ENCODE data around the gene FUZ. TPM values are rescaled to one million over a fixed set of nuclear protein-coding genes. Genes with fewer than 3 reads are reported as not detected.

The FUZ gene
- total and polyA plus RNA-seq, 5 donors = 13.2 to 25.8 (median 17.2) TPM

DNA sequence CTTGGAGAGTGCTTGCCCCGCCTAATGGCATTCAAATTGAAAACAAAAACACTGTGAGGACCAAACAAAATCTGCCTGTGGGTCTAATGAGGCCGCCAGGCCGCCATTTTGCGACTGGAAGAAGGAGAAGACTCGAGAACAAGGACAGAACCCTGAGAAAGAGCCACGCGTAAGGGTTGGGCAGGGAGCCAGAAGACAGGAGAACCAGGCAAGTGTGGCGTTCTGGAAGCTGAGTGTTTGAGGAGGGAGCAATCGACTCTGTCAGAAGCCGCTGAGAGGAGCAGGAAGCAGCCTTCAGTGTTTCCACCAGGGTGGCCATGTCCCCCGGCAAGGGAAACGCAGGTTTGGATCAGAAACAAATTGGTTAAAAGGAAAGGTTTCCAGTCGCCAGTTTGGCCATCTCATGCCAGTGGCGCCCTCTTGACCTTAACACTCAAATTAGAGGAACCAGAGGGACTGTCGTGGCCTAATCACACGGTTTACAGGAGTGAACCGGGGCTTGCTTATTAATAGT lies 27.7 kb upstream of the FUZ start:
- no peak overlapping the region for H3K27ac ChIP-seq (ENCODE audit: low read length)

DNA sequence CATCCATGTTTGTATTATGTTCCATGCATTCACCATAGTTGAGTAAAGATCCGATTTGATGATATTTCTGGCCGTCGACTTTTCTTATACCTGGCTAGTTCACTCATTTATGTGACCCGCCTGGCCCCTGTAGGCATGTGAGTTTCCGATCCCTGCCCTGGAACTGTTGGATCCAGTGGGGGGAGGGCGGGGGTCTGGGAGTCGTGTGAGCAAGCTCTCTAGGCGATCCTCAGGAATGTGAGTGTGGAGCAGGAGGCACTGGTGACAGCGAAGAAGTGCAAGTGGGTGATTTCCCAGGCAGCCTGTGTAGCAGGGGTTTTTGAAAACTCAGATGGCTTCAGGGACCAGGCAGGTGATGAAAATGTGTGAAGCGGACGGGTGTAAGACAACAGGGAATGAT lies 27.2 kb upstream of the FUZ start:
- WGBS = 82% methylated on average over 11 of the region's 11 CpGs
- intact Hi-C loops (cut with DNase I) = no loop called here

More for the DNA sequence above, 27.7 kb upstream of the FUZ start:
- no peaks in the 10 kb centered on the region for H3K4me1 ChIP-seq (ENCODE audit: control insufficient read depth, insufficient read depth, low read length)
- H3K27me3 ChIP-seq (ENCODE audit: control insufficient read depth, insufficient read depth) = no peaks in the 10 kb centered on the region
- ATAC-seq (no peak), DNase-seq (no peak)
- H3K4me3 ChIP-seq (ENCODE audit: low read length) = no peak overlapping the region
- WGBS = 75% methylated on average over 17 of the region's 17 CpGs
- intact Hi-C loops (cut with DNase I) = no loop called here
- H3K9me3 ChIP-seq (ENCODE audit: control insufficient read depth, low read length) = no peaks in the 10 kb centered on the region

DNA sequence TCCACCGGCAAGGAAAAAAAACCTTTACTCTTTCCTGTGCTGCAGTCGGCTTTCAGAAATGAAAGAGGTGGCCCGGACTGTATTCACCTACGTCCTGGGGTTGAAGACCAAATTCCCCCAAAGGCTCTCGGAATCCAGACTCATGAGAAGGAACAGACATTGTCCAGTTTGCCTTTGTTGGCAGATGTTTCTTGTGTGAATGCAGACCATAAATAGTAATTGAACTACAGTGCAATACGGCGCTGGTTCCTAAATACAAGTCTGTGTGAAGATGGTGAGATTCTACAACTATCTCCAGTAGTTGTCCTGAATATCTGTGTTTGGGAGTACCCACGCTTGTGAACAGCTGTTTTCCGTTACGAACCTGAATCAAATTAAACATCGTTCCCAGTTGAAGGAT lies 26.6 kb upstream of the FUZ start:
- Histone ChIP-seq H3K27ac (ENCODE audit: low read length) (no peak overlapping the region), H3K9me3 (ENCODE audit: control insufficient read depth, low read length) (no peaks in the 10 kb centered on the region), H3K4me1 (ENCODE audit: control insufficient read depth, insufficient read depth, low read length) (no peaks in the 10 kb centered on the region), H3K4me3 (ENCODE audit: low read length) (no peak overlapping the region), H3K27me3 (ENCODE audit: control insufficient read depth, insufficient read depth) (no peaks in the 10 kb centered on the region)
- 90% methylated on average over 11 of the region's 11 CpGs for WGBS
- DNase-seq = no peak
- intact Hi-C loops (cut with DNase I) = no loop called here
- no peak for ATAC-seq

More for the DNA sequence above, 27.2 kb upstream of the FUZ start:
- Histone ChIP-seq H3K9me3 (ENCODE audit: control insufficient read depth, low read length) (no peaks in the 10 kb centered on the region), H3K4me1 (ENCODE audit: control insufficient read depth, insufficient read depth, low read length) (no peaks in the 10 kb centered on the region), H3K27me3 (ENCODE audit: control insufficient read depth, insufficient read depth) (no peaks in the 10 kb centered on the region), H3K4me3 (ENCODE audit: low read length) (no peak overlapping the region), H3K27ac (ENCODE audit: low read length) (no peak overlapping the region)
- DNase-seq = no peak
- no peak for ATAC-seq

DNA sequence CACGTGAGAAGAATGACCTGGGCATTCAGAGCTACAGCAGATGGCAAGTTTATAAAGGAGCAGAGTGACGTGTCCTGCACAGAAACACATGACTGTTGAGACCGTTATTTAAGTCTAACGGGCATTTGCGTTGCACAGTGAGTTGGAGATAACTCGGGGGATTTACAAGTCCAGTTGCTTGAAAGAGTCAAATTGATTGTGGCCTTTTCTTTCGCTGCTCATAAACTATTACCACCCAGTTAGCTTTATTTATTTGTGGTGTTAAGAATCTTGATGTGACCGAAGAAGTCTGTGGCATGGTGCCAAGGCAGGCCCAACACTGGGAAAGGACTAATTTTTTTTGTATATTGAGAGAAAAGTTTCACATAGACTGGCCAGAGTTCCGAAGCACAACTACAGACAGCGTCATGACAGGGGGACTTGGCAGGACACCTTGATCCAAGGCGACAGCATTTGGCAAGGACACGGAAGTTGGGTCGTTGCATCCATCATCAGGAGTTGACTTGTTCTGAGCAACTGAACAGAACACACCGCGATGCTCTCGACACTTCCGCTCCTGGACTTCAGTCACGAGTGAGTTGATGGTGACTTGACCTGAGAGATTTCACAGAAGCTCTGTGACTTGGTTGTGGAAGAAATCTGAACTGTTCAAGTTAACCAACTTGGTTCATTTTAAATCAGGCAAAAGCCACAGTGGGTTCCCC lies 25.9 kb upstream of the FUZ start:
- WGBS = 74% methylated on average over 18 of the region's 18 CpGs

DNA sequence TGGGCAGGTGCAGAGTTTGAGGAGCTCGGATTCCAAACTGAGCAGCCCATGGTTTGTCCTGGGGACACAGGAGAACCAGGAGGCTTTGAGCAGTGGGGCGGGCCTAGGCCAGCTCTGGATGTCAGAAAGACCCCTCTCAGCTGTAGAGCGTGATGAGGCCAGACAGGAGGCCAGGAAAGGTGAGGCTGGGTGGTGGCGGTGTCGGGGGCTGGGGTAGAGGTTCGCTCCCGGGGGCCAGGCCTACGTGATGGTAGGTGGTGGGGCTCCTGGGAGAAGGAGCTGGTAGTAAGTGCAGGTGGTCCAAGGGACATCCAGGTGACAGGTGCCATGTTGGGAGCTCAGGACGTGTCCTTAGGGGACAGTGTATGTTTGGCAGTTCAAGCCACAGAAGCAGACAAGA lies 24.3 kb upstream of the FUZ start:
- WGBS = 97% methylated on average over 9 of the region's 9 CpGs
- intact Hi-C loops (cut with DNase I) = no loop called here
- Histone ChIP-seq H3K27me3 (ENCODE audit: control insufficient read depth, insufficient read depth) (no peaks in the 10 kb centered on the region), H3K27ac (ENCODE audit: low read length) (no peak overlapping the region), H3K4me3 (ENCODE audit: low read length) (no peak overlapping the region), H3K4me1 (ENCODE audit: control insufficient read depth, insufficient read depth, low read length) (no peaks in the 10 kb centered on the region), H3K9me3 (ENCODE audit: control insufficient read depth, low read length) (no peaks in the 10 kb centered on the region)
- ATAC-seq = no peak
- peak in 1 of 3 donors; percentile 28 for DNase-seq

More for the DNA sequence above, 25.9 kb upstream of the FUZ start:
- DNase-seq (peak in 1 of 3 donors; percentile 2), ATAC-seq (no peak)
- peak overlapping the region; percentile 18 for H3K27ac ChIP-seq (ENCODE audit: low read length)
- H3K27me3 ChIP-seq (ENCODE audit: control insufficient read depth, insufficient read depth) = no peaks in the 10 kb centered on the region
- no peaks in the 10 kb centered on the region for H3K4me1 ChIP-seq (ENCODE audit: control insufficient read depth, insufficient read depth, low read length)
- no peaks in the 10 kb centered on the region for H3K9me3 ChIP-seq (ENCODE audit: control insufficient read depth, low read length)
- intact Hi-C loops (cut with DNase I) = no loop called here
- no peak overlapping the region for H3K4me3 ChIP-seq (ENCODE audit: low read length)

DNA sequence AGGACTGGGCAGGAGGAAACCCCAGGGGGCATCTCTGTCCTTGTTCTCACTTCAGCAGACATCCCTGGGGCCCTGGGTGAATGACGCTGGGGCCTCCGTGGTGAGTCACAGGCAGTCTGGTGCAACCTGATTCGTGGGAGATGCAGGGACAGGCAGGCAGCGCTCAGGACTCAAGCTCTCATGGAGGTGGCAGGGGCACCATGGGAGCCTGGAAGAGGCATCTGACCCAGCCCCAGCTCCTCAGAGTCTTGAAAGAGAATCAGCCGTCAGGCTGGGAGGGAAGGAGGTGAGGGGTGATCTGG lies 23.9 kb upstream of the FUZ start:
- no peaks in the 10 kb centered on the region for H3K9me3 ChIP-seq (ENCODE audit: control insufficient read depth, low read length)
- no peaks in the 10 kb centered on the region for H3K4me1 ChIP-seq (ENCODE audit: control insufficient read depth, insufficient read depth, low read length)
- no peak overlapping the region for H3K4me3 ChIP-seq (ENCODE audit: low read length)
- intact Hi-C loops (cut with DNase I) = no loop called here
- H3K27me3 ChIP-seq (ENCODE audit: control insufficient read depth, insufficient read depth) = no peaks in the 10 kb centered on the region
- H3K27ac ChIP-seq (ENCODE audit: low read length) = no peak overlapping the region
- DNase-seq (no peak), ATAC-seq (no peak)
- whole genome bisulfite sequencing = 90% methylated on average over 5 of the region's 5 CpGs

DNA sequence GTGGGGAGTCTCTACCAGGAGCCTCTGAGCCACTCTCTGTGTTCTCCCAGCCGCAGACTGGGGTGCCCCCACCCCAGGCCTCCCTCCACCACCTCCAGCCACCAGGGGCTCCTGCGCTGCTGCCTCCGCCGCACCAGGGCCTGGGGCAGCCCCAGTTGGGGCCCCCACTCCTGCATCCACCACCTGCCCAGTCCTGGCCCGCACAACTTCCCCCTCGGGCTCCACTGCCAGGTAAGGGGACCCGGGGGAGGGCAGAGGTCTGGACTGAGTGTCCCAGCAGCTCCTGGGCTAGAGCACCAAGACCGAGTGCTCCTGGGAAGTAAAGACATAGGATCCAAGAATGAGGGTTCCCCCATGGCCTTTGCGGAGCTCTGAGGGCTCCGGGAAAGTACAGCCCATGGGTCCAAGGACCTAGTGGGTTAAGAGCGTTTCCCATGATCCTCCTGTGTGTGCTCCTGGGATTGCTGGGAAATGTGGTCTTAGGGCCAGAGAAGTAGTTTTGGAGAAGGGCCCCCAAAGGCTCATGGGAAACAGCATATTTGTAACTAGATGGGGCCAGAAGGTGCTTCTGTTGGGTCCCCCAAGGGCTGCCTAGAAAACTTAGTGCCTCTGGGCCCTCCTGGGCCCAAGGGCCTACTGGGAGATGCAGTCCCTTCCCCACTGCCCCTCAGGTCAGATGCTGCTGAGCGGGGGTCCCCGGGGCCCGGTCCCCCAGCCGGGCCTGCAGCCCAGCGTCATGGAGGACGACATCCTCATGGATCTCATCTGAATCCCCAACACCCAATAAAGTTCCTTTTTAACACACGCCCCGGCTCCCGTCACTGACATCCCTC lies 23.3 kb upstream of the FUZ start:
- intact Hi-C loops (cut with DNase I) = no loop called here
- Histone ChIP-seq H3K9me3 (ENCODE audit: control insufficient read depth, low read length) (no peaks in the 10 kb centered on the region), H3K27ac (ENCODE audit: low read length) (no peak overlapping the region), H3K27me3 (ENCODE audit: control insufficient read depth, insufficient read depth) (no peaks in the 10 kb centered on the region), H3K4me1 (ENCODE audit: control insufficient read depth, insufficient read depth, low read length) (no peaks in the 10 kb centered on the region), H3K4me3 (ENCODE audit: low read length) (no peak overlapping the region)
- ATAC-seq (no peak), DNase-seq (peak in 1 of 3 donors; percentile 56)
- WGBS = 94% methylated on average over 20 of the region's 20 CpGs

DNA sequence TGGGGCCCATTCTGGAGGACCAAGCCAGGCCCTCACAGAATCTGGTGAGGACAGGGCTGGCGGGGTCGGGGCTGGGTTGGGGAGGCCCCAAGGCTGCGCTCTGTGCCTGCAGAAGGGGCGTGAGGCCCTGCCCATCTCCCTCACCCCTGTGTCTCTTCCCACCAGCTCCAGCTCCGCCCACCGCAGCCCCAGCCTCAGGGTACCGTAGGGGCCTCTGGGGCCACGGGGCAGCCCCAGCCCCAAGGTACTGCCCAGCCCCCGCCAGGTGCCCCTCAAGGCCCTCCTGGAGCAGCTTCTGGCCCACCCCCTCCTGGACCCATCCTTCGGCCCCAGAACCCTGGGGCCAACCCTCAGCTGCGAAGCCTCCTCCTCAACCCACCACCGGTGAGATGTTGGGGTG lies 22.5 kb upstream of the FUZ start:
- Histone ChIP-seq H3K4me1 (ENCODE audit: control insufficient read depth, insufficient read depth, low read length) (no peaks in the 10 kb centered on the region), H3K4me3 (ENCODE audit: low read length) (no peak overlapping the region), H3K27me3 (ENCODE audit: control insufficient read depth, insufficient read depth) (no peaks in the 10 kb centered on the region), H3K27ac (ENCODE audit: low read length) (no peak overlapping the region), H3K9me3 (ENCODE audit: control insufficient read depth, low read length) (no peaks in the 10 kb centered on the region)
- DNase-seq = no peak
- WGBS = 95% methylated on average over 12 of the region's 12 CpGs
- intact Hi-C loops (cut with DNase I) = no loop called here
- peak in 1 of 2 donors; percentile 7 for ATAC-seq

DNA sequence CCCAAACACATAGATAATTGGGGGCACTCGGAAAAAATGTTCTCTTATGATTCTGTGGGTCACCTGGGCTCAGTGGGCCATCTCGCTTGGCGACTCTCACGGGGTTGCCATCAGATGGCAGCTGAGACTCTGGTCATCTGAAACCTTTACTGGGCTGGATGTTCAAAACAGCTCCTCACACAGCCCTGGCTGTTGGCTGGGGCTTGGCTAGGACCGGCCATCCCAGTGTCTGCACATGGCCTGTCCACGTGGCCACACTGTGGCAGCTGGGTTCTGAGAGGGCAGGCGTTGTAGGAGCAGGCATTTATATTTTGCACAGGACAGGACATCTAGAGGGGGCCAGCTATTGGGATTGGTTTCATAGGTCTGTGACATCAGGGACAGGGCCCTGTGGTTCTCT lies 20.5 kb upstream of the FUZ start:
- DNase-seq (peak in 1 of 3 donors; percentile 30), ATAC-seq (no peak)
- Histone ChIP-seq H3K9me3 (ENCODE audit: control insufficient read depth, low read length) (no peaks in the 10 kb centered on the region), H3K4me3 (ENCODE audit: low read length) (no peak overlapping the region), H3K4me1 (ENCODE audit: control insufficient read depth, insufficient read depth, low read length) (no peaks in the 10 kb centered on the region), H3K27me3 (ENCODE audit: control insufficient read depth, insufficient read depth) (no peaks in the 10 kb centered on the region), H3K27ac (ENCODE audit: low read length) (no peak overlapping the region)
- intact Hi-C loops (cut with DNase I) = no loop called here
- 87% methylated on average over 7 of the region's 7 CpGs for WGBS

DNA sequence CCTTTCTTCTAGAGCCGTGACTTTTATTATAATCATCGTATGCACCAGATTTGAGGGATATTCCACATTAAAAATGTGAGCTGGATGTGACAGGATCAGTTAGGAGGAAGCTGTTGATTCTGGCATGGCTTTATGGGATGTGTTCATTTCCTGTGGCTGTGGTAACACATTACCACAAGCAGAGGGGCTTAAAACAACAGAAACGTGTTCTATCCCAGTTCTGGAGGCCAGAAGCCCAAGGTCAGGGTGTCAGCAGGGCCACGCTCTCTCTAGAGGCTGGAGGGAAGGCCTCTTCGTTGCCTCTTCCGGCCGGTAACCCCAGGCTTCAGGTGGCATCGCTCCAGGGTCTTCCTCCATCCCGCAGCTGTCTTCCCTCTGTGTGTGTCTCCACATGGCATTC lies 19.5 kb upstream of the FUZ start:
- WGBS = 55% methylated on average over 9 of the region's 9 CpGs
- Histone ChIP-seq H3K27ac (ENCODE audit: low read length) (no peak overlapping the region), H3K9me3 (ENCODE audit: control insufficient read depth, low read length) (no peaks in the 10 kb centered on the region), H3K27me3 (ENCODE audit: control insufficient read depth, insufficient read depth) (no peaks in the 10 kb centered on the region), H3K4me3 (ENCODE audit: low read length) (no peak overlapping the region), H3K4me1 (ENCODE audit: control insufficient read depth, insufficient read depth, low read length) (no peaks in the 10 kb centered on the region)
- no peak for ATAC-seq
- no peak for DNase-seq
- intact Hi-C loops (cut with DNase I) = no loop called here

DNA sequence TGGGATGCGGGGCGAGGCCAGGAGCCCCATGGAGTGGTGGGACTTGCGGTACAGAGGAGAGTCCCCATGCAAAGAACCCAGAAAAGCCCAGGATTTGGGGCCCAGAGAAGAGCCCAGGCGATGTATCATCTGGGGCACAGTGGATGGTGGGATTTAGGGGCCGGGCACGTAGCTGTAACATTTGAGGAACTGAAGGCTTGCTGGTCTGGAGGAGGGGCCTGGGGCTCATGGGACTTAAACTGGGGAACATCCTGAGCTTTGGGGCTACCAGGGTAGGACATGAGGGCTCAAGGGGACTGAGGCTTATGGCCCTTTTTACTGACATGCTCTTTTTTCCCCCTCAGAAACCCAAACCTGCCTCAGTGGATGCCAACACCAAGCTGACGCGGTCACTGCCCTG lies 18.5 kb upstream of the FUZ start:
- Histone ChIP-seq H3K27ac (ENCODE audit: low read length) (no peak overlapping the region), H3K4me3 (ENCODE audit: low read length) (no peak overlapping the region), H3K9me3 (ENCODE audit: control insufficient read depth, low read length) (no peaks in the 10 kb centered on the region), H3K27me3 (ENCODE audit: control insufficient read depth, insufficient read depth) (no peaks in the 10 kb centered on the region), H3K4me1 (ENCODE audit: control insufficient read depth, insufficient read depth, low read length) (no peaks in the 10 kb centered on the region)
- DNase-seq (no peak), ATAC-seq (no peak)
- intact Hi-C loops (cut with DNase I) = no loop called here
- WGBS = 95% methylated on average over 8 of the region's 8 CpGs
